Astrocyte (in vitro differentiated cells and primary cell): ENCODE measurements around the gene ELP4. TPM values are rescaled to one million over a fixed set of nuclear protein-coding genes. Genes with fewer than 3 reads are reported as not detected.

Experiments used
- DNase-seq: peaks from one replicate; pipeline ENCODE4 v3.0.0-alpha.2; 2010; ENCODE audit warnings: low read depth
- FAIRE-seq: peaks from 2 replicates; lab custom pipeline; 2011; peaks lifted over from hg19 to GRCh38; lab: Jason Lieb, UNC
- H2AFZ ChIP-seq: 2 replicates; pipeline ENCODE4 v1.6.0; 2012; ENCODE audit warnings: low read depth, low read length, inconsistent platforms
- H3K27ac ChIP-seq: 2 replicates; pipeline ENCODE4 v1.5.1; 2011; ENCODE audit warnings: low read depth, low read length, inconsistent platforms
- H3K27me3 ChIP-seq: 2 replicates; pipeline ENCODE4 v1.6.0; 2011; ENCODE audit warnings: low read length, inconsistent platforms; ENCODE audit not compliant: insufficient read depth
- H3K36me3 ChIP-seq: 2 replicates; pipeline ENCODE4 v1.5.1; 2011; ENCODE audit warnings: low read length, inconsistent platforms; ENCODE audit not compliant: insufficient read depth
- H3K4me1 ChIP-seq: 2 replicates; pipeline ENCODE4 v1.5.1; 2011; ENCODE audit warnings: low read length, inconsistent platforms; ENCODE audit not compliant: insufficient read depth
- H3K4me2 ChIP-seq: 2 replicates; pipeline ENCODE4 v1.6.0; 2012; ENCODE audit warnings: low read length, inconsistent platforms
- H3K4me3 ChIP-seq: 2 replicates; pipeline ENCODE4 v1.5.1; 2011; ENCODE audit warnings: low read depth, mild to moderate bottlenecking, low read length, inconsistent platforms; ENCODE audit not compliant: insufficient read depth
- H3K79me2 ChIP-seq: 2 replicates; pipeline ENCODE4 v1.6.0; 2012; ENCODE audit warnings: mild to moderate bottlenecking, low read length, inconsistent platforms; ENCODE audit not compliant: insufficient read depth
- H3K9ac ChIP-seq: 2 replicates; pipeline ENCODE4 v1.6.0; 2012; ENCODE audit warnings: mild to moderate bottlenecking, low read length, inconsistent platforms
- H3K9me3 ChIP-seq: 2 replicates; pipeline ENCODE4 v1.5.1; 2012; ENCODE audit warnings: low read depth, mild to moderate bottlenecking, low read length, inconsistent platforms; ENCODE audit not compliant: insufficient read depth
- H4K20me1 ChIP-seq: 2 replicates; pipeline ENCODE4 v1.6.0; 2012; ENCODE audit warnings: low read length, inconsistent platforms; ENCODE audit not compliant: insufficient read depth
- H3K27ac Mint-ChIP-seq: one replicate; pipeline ENCODE4 v1.8.0; 2021; ENCODE audit warnings: mild to moderate bottlenecking, mixed read lengths; ENCODE audit not compliant: unreplicated experiment
- H3K27me3 Mint-ChIP-seq: one replicate; pipeline ENCODE4 v1.8.0; 2021; ENCODE audit warnings: low read depth, mixed read lengths; ENCODE audit not compliant: unreplicated experiment
- H3K36me3 Mint-ChIP-seq: one replicate; pipeline ENCODE4 v1.8.0; 2021; ENCODE audit warnings: low read depth, mixed read lengths; ENCODE audit not compliant: unreplicated experiment
- H3K4me1 Mint-ChIP-seq: one replicate; pipeline ENCODE4 v1.8.0; 2021; ENCODE audit warnings: low read depth, mixed read lengths; ENCODE audit not compliant: unreplicated experiment
- H3K4me3 Mint-ChIP-seq: one replicate; pipeline ENCODE4 v1.8.0; 2021; ENCODE audit warnings: mild to moderate bottlenecking, moderate library complexity, mixed read lengths; ENCODE audit not compliant: unreplicated experiment
- H3K9me3 Mint-ChIP-seq: one replicate; pipeline ENCODE4 v1.8.0; 2021; ENCODE audit warnings: mild to moderate bottlenecking, mixed read lengths; ENCODE audit not compliant: unreplicated experiment
- CTCF ChIP-seq: IDR thresholded peaks from 2 replicates; pipeline ENCODE4 v1.5.1; 2011; ENCODE audit warnings: low read depth, mild to moderate bottlenecking, inconsistent platforms, low read length, moderate library complexity; ENCODE audit not compliant: insufficient read depth
- EZH2 ChIP-seq: IDR thresholded peaks from 2 replicates; pipeline ENCODE4 v1.6.1; 2012; ENCODE audit warnings: mild to moderate bottlenecking, low read length, inconsistent platforms; ENCODE audit not compliant: insufficient read depth
- total RNA-seq: library from RNA; stranded (reverse); gene quantifications from 2 replicates; pipeline ENCODE4 v1.2.1, GENCODE V29; 2021

The ELP4 gene
- total RNA-seq, 1 donor from 2014 or later: 12.9 TPM

DNA sequence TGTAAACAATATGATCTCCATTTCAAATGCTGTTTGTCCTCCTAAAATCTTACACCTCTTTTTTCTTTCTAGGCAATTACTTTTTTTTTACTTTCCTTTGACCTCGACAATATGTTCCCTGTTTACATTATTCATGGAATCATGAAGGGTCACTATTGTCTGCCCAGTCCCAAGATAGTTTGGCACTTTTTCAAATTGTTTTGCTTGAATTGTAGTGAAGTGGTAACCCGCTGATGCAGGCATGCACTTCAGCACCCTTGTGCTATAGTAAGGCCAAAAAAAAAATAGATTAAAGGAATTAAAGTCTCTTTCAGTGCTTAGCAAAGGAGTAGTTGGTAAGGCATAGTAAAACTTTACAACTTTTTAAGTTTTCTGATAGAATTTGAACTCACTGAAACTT, 210.7 kb downstream of the ELP4 start:
- H3K4me2 ChIP-seq: no peak overlapping the region
- peaks cover 2% of the 10 kb centered on the region for H3K36me3 Mint-ChIP-seq
- H3K79me2 ChIP-seq: no peaks in the 10 kb centered on the region
- no peak overlapping the region for H3K4me3 ChIP-seq
- H3K9me3 ChIP-seq: no peaks in the 10 kb centered on the region
- H2AFZ ChIP-seq: no peak overlapping the region
- H4K20me1 ChIP-seq: no peaks in the 10 kb centered on the region
- no peaks in the 10 kb centered on the region for H3K4me1 ChIP-seq
- H3K4me3 Mint-ChIP-seq: no peak overlapping the region
- no peak overlapping the region for H3K9ac ChIP-seq
- no peaks in the 10 kb centered on the region for H3K9me3 Mint-ChIP-seq
- no peak overlapping the region for H3K27ac Mint-ChIP-seq
- FAIRE-seq (no peak), DNase-seq (no peak)
- TF ChIP-seq EZH2 (no peak), CTCF (no peak)
- no peak overlapping the region for H3K27ac ChIP-seq
- H3K27me3 ChIP-seq: no peaks in the 10 kb centered on the region
- no peaks in the 10 kb centered on the region for H3K27me3 Mint-ChIP-seq
- no peaks in the 10 kb centered on the region for H3K4me1 Mint-ChIP-seq
- H3K36me3 ChIP-seq: no peaks in the 10 kb centered on the region

- H3K36me3 Mint-ChIP-seq: peaks cover 4% of the 10 kb centered on the region
- H4K20me1 ChIP-seq: no peaks in the 10 kb centered on the region
- H3K27ac ChIP-seq: no peak overlapping the region
- H3K79me2 ChIP-seq: no peaks in the 10 kb centered on the region
- H3K9me3 Mint-ChIP-seq: no peaks in the 10 kb centered on the region
- TF ChIP-seq CTCF (no peak), EZH2 (no peak)
- no peaks in the 10 kb centered on the region for H3K27me3 ChIP-seq
- H3K9me3 ChIP-seq: no peaks in the 10 kb centered on the region
- H2AFZ ChIP-seq: no peak overlapping the region
- FAIRE-seq (no peak), DNase-seq (no peak)
- no peaks in the 10 kb centered on the region for H3K27me3 Mint-ChIP-seq
- no peak overlapping the region for H3K4me3 ChIP-seq
- no peaks in the 10 kb centered on the region for H3K4me1 ChIP-seq
- no peak overlapping the region for H3K4me3 Mint-ChIP-seq
- no peak overlapping the region for H3K9ac ChIP-seq
- no peak overlapping the region for H3K27ac Mint-ChIP-seq
- no peak overlapping the region for H3K4me2 ChIP-seq
- H3K4me1 Mint-ChIP-seq: no peaks in the 10 kb centered on the region
- no peaks in the 10 kb centered on the region for H3K36me3 ChIP-seq
Observed at GRCh38 chr11:31720671-31721365, 211.3 kb downstream of the ELP4 start.

DNA sequence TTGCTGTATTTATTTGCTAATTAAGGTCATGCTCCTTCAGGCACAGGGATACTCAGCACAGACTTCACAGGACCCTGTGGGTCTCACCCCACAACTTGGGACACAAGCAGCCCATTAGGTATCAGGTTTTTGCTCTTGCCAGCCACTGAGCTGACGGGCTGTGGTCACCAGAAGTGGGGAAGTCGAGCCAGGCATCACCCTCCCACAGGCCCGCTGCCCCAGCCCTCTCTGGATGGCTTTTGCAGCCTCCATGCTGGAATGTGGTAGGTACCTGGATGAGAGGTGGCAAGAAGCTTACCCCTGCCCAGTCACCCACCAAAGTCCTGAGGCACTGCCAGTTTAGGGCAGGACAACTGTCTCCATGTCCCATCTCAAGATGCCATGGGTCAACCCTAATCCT, 213.2 kb downstream of the ELP4 start:
- Mint-ChIP-seq H3K4me3 (no peak overlapping the region), H3K27ac (no peak overlapping the region), H3K36me3 (peaks cover 4% of the 10 kb centered on the region), H3K4me1 (no peaks in the 10 kb centered on the region), H3K9me3 (no peaks in the 10 kb centered on the region), H3K27me3 (no peaks in the 10 kb centered on the region)
- Histone ChIP-seq H3K27ac (no peak overlapping the region), H3K4me1 (no peaks in the 10 kb centered on the region), H2AFZ (no peak overlapping the region), H3K4me3 (no peak overlapping the region), H3K4me2 (no peak overlapping the region), H3K9me3 (no peaks in the 10 kb centered on the region), H3K36me3 (no peaks in the 10 kb centered on the region), H3K27me3 (no peaks in the 10 kb centered on the region), H3K79me2 (no peaks in the 10 kb centered on the region), H3K9ac (no peak overlapping the region), H4K20me1 (no peaks in the 10 kb centered on the region)
- no peak for FAIRE-seq
- TF ChIP-seq EZH2: no peak
- TF ChIP-seq CTCF: no peak
- no peak for DNase-seq
